Stimulated activated effector memory CD8-positive, alpha-beta T cell treated with anti-CD3 and anti-CD28 coated beads, Interleukin-12 subunit alpha, Interleukin-12 subunit beta, amount 100 ng/mL, for 72 hours (primary cell): ENCODE data around the gene ZNF324B.

Experiments
- ATAC-seq: fragments of 150-1000 bp; cut with Tn5 transposase; 2 replicates; pipeline ENCODE4 v1.10.0; 2021
- DNase-seq, 2 donors: peaks; one replicate each; pipeline ENCODE4 v3.0.0; 2021 to 2022; ENCODE audit warnings: low spot score in 2 of 2
- H3K27ac Mint-ChIP-seq: one replicate; pipeline ENCODE4 v1.8.0; 2022; ENCODE audit warnings: mild to moderate bottlenecking, mixed read lengths
- H3K36me3 Mint-ChIP-seq: one replicate; pipeline ENCODE4 v1.8.0; 2022; ENCODE audit warnings: mild to moderate bottlenecking, mixed read lengths
- H3K4me1 Mint-ChIP-seq: one replicate; pipeline ENCODE4 v1.8.0; 2022; ENCODE audit warnings: mixed read lengths
- H3K4me3 Mint-ChIP-seq: one replicate; pipeline ENCODE4 v1.8.0; 2022; ENCODE audit warnings: mild to moderate bottlenecking, mixed read lengths
- H3K9me3 Mint-ChIP-seq: one replicate; pipeline ENCODE4 v1.8.0; 2022; ENCODE audit warnings: mixed read lengths

Gene ZNF324B

DNA sequence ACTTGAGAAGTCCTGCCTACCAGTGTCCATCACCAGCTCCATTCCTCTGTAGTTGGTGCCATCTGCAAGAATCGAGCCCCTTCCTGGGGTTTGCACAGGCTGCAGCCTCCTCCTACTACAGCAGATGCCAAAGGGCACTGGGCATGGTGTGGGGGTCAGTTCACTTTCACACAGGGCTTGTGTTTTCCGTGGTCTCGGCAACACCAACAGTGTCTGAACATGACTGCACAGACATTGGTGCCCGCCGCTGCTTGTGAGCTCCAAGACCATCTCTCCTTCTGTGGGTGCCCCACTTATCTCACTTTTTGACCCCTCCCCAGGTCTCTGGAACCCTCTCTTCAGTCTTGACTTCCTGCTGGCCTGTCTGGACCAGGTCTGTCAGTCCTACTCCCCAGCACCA, 40.0 kb downstream of the ZNF324B start:
- Mint-ChIP-seq H3K9me3 (no peaks in the 10 kb centered on the region), H3K4me1 (peaks cover 13% of the 10 kb centered on the region), H3K4me3 (no peak overlapping the region), H3K36me3 (no peaks in the 10 kb centered on the region), H3K27ac (no peak overlapping the region)
- DNase-seq (no peak), ATAC-seq (no peak)

DNA sequence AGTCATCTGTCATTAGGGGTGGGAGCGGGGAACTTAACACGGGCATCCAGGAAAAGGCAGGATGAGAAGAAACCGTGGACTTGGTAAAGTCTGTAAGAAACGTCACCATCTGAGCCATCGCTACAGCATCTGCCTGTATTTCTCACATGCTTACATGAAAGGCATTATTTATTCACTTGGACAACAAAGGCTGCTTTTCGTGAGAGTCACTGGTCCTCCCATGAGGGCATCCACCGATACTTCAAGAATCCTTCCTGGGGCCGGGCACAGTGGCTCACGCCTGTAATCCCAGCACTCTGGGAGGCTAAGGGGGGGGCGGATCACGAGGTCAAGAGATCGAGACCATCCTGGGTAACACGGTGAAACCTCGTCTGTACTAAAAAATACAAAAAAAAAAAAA, 40.8 kb downstream of the ZNF324B start:
- ATAC-seq (no peak), DNase-seq (no peak)
- no peaks in the 10 kb centered on the region for H3K9me3 Mint-ChIP-seq
- no peak overlapping the region for H3K4me3 Mint-ChIP-seq
- no peaks in the 10 kb centered on the region for H3K36me3 Mint-ChIP-seq
- H3K27ac Mint-ChIP-seq: no peak overlapping the region
- peaks cover 18% of the 10 kb centered on the region for H3K4me1 Mint-ChIP-seq

DNA sequence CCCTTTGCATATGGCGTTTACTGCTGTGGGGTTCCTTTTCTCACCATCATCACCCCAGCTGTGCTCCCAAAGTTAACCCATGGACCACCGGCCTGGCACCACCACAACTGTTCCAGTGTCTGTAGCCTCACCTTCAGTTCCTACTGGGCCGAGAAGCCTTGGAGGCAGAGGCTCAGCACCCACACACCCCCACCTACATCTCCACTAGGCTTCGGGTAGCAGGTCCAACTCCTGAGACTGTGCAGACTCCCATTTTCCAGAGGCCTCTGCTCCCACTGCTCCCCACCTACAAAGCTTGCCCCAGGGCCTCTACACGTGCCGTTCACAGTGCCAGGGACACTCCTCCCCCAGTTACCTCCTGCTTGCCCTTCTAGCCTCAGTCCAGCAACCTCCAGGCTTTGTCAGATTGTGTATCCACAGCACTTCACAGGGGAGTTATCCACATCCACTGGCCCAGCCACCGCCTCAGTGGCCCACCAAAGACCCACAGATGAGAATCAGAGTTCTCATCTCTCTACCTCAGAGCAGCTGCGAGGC, 46.3 kb downstream of the ZNF324B start:
- Mint-ChIP-seq H3K27ac (no peak overlapping the region), H3K4me3 (peak overlapping the region; percentile 87), H3K4me1 (peaks cover 35% of the 10 kb centered on the region), H3K9me3 (peaks cover 13% of the 10 kb centered on the region), H3K36me3 (peaks cover 6% of the 10 kb centered on the region)
- no peak for ATAC-seq
- DNase-seq: no peak

DNA sequence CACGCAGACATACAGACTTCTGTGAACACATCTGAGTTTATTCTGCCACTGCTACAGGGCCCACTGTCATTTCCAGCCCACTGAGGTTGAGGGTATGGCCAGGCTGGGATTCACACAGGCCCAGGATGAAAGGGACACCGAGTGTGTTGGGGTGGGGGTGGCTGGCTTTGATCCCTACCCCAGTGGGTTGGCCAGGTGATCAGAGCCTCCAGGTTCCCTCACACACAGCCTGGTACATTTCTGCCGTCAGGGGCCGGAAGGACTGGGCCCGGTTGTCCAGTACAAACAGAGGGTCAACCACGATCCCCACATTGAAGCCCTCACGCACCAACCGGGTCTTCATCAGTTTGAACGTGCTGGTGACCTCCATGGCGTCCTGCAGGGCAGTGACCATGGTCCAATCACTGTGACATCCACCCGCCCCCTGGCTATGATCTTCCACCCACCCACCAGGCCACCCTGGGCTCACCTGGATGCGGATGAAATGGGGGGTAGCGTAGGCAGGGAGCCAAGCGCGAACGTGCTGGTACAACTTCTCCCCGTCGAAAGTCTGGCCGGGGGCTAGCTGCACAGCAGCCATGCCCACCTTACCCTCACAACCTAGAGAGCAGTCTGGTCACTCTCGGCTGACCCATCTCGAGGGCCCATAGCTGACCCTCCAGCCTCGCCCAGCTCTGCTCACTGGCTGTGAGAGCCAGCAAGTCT, 47.0 kb downstream of the ZNF324B start:
- Mint-ChIP-seq H3K27ac (peak overlapping the region; percentile 92), H3K9me3 (peaks cover 13% of the 10 kb centered on the region), H3K4me1 (peaks cover 35% of the 10 kb centered on the region), H3K4me3 (peak overlapping the region; percentile 87), H3K36me3 (peaks cover 6% of the 10 kb centered on the region)
- ATAC-seq: no peak
- DNase-seq: no peak

DNA sequence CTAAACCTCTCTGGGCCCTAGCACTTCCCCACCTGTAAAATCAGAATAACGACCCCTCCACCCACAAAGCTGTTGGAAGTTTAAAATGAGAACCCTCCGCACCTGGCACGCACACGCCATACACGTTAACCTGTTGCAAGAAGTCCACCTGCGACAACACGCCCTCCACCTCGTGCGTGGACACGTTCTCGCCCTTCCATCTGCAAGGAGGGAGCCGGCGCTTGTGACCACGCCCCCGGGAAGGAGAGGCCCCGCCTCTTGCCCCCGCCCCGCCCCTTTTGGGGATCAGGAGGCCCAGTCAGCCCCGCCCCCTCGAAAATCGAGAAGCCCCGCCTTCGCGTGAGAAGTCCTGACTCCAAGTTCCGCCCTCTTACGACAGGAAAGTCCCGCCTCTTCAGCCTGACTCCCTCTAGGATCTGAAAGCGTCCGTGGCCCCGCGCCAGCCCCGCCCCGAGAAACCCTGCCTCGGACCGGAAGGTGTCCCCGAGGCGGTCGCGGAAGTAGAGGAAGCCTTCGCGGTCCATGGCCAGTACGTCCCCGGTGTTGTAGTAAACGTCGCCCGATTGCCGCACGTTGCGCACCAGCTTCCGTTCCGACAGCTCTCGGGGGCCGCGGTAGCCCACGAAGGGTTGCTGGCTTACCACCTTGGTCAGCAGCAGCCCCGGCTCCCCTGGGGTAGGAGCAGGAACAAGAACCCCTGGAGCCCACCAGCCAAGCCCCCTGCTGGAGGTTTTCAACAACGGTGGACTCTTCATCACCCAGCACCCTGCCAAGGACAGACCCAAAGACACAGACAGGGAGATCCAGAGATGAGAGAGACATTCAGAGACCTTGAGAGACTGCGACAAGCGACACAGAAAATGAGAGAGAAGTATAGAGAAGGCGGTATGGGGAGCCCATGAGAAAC, 47.9 kb downstream of the ZNF324B start:
- H3K4me1 Mint-ChIP-seq: peaks cover 34% of the 10 kb centered on the region
- H3K9me3 Mint-ChIP-seq: peaks cover 13% of the 10 kb centered on the region
- peak; percentile 89 to 99 for DNase-seq
- peak; percentile 98 for ATAC-seq
- peaks cover 6% of the 10 kb centered on the region for H3K36me3 Mint-ChIP-seq
- H3K4me3 Mint-ChIP-seq: peak overlapping the region; percentile 87
- peak overlapping the region; percentile 92 for H3K27ac Mint-ChIP-seq

DNA sequence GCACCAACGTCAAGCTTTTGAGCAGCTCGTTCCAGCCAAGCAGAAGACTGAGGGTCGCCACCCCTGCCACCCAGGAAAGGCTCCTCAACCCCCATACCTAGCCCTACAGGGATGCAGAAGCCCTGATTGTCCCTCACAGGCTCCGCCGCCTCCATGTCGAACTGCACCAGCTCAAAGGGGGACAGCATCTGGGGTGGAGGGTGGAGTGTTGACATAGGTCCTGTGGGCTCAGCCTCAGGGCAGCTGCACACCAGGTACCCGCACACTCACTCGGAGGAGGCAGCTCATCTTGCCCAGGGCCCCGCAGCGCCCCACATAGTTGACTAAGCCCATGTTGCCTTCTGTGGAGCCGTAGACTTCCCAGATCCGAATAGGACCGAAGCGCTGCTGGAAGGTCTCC, 48.8 kb downstream of the ZNF324B start:
- Mint-ChIP-seq H3K9me3 (peaks cover 13% of the 10 kb centered on the region), H3K36me3 (peaks cover 6% of the 10 kb centered on the region), H3K4me3 (peak overlapping the region; percentile 87), H3K27ac (peak overlapping the region; percentile 92), H3K4me1 (peaks cover 30% of the 10 kb centered on the region)
- ATAC-seq (no peak), DNase-seq (no peak)
